Measurements from ENCODE around the gene CLASP2.
"Not testable (repeated sequence)": the region's sequence is repeated elsewhere in the genome, so short reads cannot be mapped to it uniquely, and the experiment has no call there.

CLASP2 gene

DNA sequence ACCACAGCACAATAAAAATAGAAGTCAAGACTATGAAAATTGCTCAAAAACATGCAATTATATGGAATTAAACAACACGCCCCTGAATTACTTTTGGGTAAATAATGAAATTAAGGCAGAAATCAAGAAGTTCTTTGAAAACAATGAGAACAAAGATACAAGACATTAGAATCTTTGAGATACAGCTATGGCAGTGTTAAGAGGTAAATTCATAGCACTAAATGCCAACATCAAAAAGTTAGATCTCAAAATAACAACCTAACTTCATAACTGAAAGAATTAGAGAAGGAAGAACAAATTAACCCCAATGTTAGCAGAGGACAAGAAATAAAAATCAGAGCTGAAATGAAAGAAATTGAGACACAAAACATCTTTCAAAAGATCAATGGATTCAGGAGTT, 191.3 kb downstream of the CLASP2 start:
- no peak for DNase-seq

DNA sequence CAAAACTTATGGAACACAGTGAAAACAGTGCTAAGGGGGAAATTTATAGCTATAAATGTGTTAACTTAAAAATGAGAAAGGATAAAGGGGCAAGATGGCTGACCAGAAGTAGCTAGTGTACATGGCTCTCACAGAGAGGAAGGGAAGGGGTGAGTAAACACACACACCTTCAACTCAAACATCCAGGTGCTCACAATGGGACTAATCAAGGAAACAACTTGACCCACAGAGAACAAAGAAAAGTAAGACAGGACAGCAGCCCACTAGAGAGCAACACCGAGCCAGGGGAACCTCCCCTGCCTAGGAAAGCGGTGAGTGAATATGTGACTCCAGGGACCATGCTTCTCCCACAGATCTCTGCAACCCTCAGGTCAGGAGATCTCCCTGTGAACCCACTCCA, 192.8 kb downstream of the CLASP2 start:
- DNase-seq, result no peak

DNA sequence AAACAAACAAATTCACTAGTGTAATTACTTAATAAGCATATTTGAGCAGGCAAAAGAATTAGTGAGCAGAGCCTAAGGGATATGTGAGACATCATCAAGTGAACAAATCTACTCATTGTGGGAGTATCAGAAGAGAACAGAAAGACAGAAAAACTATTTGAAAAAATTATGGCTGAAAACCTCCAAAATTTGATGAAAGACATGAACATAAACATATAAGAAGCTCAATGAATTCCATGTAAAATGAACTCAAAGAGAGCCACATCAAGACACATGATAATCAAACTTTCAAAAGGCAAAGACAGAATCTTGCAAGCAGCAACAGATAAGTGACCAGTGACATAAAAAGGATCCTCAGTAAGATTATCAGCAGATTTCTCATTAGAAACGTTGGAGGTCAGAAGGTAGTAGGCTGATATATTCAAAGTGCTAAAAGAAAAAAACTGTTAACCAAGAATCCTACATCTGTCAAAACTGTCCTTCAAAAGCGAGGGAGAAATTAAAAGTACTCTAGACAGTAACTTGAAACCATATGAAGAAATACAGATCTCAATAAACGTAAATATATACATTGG, 194.9 kb downstream of the CLASP2 start:
- DNase-seq, result no peak

DNA sequence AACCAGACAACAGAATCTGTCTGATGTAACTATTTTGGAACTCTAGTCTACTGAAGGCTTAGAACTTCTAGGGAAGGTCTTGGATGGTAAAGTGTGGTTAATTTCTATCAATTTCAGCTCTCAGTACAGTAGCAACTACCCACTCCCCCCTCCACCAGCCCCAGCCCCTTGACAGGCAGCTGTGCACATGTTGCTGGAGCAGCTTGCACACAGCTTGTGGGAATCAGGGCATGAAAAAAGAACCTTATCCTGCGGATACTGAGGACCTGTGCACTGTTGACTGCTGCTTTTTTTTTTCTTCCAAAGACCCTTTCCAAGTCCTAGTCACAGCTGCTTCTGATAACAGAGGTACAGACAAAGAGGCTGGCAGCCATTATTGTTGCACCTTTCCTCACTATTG, 196.3 kb downstream of the CLASP2 start:
- no peak for DNase-seq

DNA sequence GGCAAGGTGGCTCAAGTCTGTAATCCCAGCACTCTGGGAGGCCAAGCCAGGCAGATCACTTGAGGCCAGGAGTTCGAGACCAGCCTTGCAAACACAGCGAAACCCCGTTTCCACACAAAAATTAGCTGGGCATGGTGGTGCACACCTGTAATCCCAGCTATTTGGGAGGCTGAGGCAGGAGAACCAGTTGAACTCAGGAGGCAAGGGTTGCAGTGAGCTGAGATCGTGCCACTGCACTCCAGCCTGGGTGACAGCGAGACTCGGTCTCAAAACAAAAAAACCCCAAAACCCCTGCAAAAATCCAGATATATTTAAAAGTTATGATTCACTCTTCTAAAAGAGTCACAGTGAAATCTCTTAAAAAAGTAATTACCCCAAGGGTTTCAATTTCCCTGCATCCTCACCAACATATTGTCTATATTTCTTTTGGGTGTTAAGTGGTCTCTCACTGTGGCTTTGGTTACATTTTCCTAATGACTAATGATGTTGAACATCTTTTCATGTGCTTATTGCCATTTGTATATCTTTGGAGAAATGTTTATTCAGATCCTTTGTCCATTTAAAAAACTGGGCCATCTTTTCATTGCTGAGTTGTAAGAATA, 204.7 kb downstream of the CLASP2 start:
- DNase-seq, result no peak

DNA sequence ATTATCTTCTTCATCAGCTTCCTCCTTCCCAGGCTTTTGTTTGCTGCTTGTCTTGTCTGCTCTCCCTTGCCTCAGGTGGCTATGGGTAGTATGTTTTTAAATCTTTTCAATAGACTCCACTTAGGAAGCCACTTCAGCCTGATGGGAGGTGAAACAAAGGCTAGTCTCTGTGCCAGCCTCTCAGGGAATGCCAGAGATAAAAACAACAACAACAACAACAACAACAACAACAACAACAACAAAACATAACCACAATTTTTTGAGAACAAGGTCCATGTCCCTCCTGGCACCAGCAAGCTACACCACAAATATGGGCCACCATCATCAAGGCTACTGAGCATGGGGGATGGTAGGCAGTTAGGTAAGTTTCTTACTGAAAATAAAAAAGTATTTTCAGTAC, 213.0 kb downstream of the CLASP2 start:
- DNase-seq, result no peak

DNA sequence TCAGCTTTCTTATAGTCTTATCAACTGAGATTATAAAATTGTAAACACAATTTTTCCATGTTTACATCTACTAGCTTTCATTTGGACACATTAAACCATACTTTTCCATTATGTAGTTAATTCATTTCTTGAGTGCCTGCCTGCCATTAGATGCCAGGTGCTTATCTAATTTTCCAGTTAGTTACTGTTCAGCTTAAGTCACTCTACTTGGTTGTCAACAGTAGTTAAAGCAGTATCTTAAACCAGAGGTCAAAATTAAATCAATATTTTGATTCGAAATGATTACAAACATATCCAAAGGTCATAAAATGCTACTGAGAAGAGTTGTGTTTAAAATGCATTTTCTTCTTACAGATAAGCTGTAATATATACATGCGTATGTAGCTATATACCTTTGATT, 221.6 kb downstream of the CLASP2 start:
- no peak for DNase-seq

DNA sequence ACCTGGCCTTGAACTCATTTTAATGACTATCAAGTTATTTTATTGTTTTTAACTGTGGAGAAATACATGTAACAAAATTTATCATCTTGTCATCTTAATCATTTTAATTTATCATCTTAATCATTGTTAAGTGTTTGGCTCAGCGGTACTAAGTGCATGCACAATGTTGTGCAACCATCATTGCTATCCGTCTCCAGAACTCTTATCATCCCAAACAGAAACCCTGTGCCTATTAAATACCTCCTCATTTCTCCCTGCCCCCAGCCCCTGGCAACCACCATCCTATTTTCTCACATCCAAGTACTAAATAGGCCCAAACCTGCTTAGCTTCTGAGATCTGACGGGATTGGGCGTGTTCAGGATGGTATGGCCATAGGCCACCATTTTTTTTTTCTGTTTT, 226.3 kb downstream of the CLASP2 start:
- no peak for DNase-seq

DNA sequence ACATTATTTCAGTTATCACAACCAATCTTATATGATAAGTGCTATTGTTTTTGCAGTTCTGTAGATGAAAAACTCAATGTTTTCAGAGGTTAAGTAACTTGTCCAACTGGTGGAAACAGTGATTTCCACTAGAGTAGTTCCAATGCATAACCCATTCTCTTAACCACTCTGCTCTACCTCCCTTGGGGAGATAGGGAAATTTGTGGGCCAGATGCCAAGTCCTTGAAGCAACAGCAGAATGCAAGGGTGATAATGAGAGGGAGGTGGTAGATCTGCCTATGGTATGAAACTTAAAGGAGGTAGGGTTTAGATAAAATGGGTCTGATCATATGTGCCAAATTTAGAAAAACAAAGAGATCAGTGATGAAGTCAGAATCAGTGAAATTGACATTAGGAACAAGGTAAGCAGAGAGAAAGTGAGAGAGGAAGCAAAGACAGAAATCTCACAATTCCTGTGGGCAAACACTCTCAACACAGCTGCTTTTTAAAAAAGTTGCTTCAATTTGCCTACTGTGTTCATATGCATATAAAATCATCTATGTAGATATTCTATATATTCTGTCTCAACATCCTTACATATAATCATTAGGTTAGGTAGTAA, 227.3 kb downstream of the CLASP2 start:
- DNase-seq, result no peak

DNA sequence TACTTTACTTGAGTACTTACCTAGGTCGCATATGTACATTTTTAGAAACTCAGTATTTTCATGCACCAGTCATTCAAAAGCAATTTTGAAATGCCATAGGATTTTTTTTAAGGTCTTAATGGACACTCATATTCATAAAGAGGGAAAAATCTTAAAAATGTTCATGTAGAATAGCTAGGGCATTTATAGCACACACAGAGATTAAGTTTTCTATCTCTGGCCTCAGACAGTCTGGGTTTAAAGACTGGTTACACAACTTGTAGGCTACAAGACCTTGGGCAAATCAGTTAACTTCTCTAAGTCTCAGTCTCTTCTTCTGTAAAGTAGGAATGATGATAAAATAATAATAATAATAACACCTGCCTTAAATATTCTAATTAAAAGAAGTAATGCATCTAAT, 229.4 kb downstream of the CLASP2 start:
- DNase-seq, result no peak

DNA sequence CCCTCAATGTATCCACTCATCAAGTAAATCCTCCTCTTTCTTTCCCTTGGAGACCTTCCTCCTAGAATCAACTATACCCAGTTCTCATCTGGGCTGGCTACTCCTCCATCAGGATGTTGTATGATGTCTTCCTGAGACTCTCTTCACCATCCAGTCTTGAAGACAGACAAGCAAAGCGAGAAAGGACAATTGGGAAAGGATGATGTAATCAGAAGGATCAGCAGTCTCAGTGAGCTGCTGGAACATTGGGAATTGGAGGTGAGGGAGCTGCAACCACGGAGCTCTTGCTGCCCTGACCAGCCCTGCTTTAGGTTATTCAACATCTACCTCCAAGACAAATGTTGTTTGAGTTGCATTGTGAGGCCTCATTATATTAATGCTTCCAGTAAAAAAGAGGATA, 229.8 kb downstream of the CLASP2 start:
- DNase-seq, result no peak

DNA sequence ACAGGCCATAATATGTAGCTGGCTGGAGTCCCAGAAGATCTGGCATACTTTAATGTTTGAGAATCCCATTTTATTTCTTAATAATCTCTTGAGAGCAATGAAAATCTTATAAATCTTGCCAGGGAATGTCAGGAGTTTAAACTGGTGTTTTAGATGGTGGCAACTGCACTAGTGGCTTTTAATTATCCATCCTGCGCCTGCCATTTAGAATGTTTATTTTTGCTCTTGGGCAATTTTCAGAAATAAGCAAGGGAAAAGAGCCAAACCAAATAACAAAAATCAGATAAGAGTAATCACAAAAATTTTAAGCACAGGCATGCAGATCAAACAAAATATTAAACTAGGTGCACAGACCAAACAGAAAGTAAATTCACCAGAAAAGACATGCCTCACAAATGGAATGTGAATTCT, 235.9 kb downstream of the CLASP2 start:
- no peak for DNase-seq

DNA sequence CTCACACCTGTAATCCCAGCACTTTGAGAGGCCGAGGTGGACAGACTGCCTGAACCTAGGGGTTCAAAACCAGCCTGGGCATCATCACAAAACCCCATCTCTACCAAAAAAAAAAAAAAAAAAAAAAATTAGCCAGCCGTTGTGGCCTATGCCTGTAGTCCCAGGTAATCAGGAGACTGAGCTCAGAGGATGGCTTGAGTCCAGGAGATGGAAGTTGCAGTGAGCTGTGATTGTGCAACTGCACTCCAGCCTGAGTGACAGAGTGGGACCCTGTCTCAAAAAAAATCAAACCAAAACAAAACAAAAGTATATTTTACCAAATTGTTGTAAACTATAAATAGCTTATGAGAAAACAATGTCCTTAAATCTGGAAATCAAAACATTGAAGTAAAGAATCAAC, 243.2 kb downstream of the CLASP2 start:
- no peak for DNase-seq

DNA sequence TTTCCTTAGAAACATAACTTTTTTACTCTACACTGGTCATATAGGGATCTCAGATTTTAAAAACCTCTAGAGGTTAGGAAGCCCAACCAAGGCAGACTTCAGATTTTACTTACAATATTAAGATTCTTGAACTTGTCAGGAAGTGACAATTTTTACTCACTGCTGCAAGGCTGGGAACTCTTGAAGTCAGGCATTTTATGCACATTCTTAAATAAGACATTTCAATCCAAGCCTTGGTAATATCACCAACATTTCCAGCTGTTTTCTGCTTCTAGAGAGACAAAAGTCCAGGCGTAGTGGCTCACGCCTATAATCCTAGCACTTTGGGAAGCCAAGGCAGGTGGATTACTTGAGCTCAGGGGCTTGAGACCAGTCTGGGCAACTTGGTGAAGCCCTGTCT, 244.2 kb downstream of the CLASP2 start:
- no peak for DNase-seq

DNA sequence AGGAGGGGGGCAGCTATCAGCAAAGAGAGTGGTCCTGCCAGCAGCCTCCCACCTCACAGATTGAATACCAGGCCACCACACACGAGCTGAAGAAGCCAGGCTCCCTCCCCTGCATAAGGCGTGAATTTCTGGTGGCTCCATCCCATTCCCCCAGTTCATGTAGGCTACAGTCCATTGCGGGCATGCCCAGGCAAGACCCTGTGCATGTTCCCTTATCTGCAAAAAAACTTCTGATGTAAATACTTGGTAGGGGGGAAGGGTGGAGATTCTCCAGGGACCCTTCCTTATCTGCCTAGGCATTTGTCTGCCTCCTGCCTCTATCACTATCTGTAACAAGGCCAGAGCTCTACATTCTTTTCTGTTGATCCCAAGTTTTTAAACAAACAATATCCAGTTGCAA, 250.3 kb downstream of the CLASP2 start:
- DNase-seq, result no peak

DNA sequence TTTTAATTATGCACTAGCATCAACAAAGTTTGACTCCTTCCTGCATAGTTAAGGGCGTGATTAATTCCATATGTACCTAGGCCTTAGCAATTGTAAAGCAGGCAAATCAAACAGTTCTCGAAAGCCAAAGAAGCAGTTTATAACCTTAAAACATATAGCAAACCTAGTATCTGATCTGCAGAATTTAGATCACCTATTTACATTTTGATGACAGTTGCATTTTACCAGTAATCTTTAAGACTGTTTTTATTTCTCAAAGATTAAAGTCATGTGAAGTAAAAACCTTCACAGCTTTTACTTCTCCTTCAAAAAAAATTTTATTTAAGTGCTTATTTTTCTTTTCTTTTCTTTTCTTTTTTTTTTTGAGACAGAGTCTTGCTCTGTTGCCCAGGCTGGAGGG, 257.0 kb downstream of the CLASP2 start:
- no peak for DNase-seq

DNA sequence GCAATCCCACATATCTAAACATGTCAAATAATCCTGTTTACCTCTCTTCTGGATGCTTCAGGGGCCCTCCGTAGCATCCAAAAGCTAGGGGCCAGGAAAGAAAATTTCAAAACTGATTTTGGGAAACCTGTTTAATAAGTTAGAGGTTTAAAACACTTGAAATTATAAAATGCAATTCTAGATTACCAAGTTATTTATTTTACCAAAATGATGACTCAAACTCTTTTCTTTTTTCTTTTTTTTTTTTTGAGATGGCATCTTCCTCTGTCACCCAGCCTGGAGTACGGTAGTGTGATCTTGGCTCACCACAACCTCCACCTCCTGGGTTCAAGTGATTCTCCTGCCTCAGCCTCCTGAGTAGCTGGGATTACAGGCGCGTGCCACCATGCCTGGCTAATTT, 258.5 kb downstream of the CLASP2 start:
- not testable (repeated sequence) for DNase-seq

DNA sequence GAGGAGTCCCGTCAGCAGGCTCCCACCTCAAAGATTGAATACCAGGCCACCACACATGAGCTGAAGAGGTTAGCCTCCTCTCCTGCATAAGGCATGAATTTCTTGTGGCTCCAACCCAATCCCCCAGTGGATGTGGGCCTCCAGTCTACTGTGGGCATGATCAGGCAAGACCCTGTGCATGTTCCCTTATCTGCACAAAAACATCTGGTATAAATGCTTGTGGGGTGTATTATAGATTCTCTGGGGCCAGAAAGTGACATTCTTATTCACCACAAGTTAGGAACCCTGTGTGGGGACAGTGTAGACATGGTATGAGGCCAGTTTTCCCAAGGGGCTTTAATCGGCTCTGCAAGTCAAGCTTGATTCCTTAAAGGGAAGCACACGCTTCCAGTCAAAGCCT, 259.6 kb downstream of the CLASP2 start:
- no peak for DNase-seq

DNA sequence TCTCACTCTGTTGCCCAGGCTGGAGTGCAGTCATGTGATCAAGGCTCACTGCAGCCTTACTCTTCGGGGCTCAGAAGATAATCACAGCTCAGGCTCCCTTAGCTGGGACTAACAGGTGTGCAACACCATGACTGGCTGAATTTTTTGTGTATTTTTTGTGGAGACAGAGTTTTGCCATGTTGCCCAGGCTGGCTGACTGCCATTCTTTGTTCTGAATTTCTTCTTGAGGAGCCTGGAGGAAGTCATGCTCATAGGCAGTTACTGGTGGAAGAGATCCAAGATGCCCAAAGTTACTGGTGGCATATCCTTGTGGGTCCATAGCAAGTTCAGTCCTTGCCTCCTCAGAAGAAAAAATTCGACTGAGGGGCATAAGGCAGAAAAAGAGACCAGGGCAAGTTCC, 261.3 kb downstream of the CLASP2 start:
- no peak for DNase-seq

DNA sequence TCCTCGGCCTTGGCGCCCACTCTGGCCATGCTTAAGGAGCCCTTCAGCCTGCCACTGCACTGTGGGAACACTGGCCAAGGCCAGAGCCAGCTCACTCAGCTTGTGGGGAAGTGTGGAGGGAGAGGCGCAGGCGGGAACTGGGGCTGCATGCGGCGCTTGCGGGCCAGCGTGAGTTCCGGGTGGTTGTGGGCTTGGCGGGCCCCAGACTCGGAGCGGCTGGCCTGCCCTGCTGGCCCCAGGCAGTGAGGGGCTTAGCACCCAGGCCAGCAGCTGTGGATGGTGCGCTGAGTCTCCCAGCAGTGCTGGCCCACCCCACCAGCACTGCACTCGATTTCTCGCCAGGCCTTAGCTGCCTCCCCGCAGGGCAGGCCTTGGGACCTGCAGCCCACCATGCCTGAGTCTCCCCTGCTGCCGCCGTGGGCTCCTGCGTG, 264.7 kb downstream of the CLASP2 start:
- DNase-seq, result no peak

DNA sequence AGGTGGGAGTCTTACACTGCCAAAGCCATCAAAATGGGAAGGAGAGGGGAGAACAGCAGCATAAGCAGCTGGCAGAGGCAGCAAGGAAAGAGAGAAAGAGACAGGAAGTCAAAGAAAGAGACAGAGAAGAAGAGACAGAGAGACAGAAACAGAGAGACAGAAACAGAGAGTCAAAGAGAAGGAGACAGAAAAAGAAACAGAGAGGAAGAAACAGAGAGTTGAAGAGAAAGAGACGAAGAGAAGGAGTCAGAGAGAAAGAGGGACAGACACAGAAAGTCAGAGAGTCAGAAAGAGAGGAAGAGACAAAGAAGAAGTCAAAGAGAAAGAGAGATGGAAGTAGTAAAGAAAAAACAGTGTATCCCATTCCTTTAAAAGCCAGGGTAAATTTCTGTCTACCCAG, 266.1 kb downstream of the CLASP2 start:
- DNase-seq, result not testable (repeated sequence)

DNA sequence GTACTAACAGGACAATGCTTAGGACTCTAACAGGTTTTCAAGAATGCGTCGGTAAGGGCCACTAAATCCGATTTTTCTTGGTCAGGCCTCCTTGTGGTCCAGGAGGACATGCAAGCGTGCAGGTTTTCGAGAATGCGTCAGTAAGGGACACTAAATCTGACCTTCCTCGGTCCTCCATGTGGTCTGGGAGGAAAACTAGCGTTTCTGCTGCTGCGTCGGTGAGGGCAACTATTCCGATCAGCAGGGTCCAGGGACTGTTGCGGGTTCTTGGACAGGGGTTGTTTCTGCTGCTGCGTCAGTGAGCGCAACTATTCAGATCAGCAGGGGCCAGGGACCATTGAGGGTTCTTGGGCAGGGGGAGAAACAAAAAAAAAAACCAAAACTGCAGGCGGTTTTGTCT, 270.1 kb downstream of the CLASP2 start:
- DNase-seq, result no peak

DNA sequence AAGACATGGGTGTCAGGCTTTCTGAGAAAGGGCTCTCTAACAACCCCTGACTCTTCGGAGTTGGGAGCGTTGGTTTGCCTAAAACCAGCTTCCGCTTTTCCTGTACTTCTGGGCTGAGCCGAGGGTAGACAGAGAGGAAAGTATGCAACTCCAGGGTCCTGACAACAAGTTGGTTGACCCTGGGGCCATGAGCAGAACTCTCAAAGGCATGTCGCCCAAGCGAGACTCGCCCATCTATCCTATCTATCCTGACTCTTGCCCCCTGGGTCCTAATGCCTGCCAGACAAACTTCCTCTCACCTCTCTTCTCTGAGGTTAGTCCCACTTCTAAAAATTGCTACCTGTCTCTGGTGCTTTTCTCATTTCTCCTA, 270.8 kb downstream of the CLASP2 start:
- not testable (repeated sequence) for DNase-seq
